HG03066 (cell line): ENCODE results near the gene ARID3A.

ENCODE experiments used
- ATAC-seq: cut with Tn5 transposase; IDR thresholded peaks from one replicate; pipeline ENCODE4 v1.9.1; 2021; ENCODE audit warnings: low read depth; ENCODE audit not compliant: unreplicated experiment

The ARID3A gene

GRCh38 chr19:980133-980998 is 54.5 kb downstream of the ARID3A start:
- ATAC-seq, result no peak

GRCh38 chr19:982567-983170 is 56.8 kb downstream of the ARID3A start:
- no peak for ATAC-seq

- no peak for ATAC-seq
Measured at GRCh38 chr19:984165-984967, 58.5 kb downstream of the ARID3A start, which contains the start of gene WDR18. TSS of gene WDR18 (plus strand) at chr19:984345. CDS start at chr19:984354, 9 bp downstream.

- no peak for ATAC-seq
Measured at GRCh38 chr19:986083-986482, 60.2 kb downstream of the ARID3A start.

- ATAC-seq, result no peak
Measured at GRCh38 chr19:988081-988480, 62.2 kb downstream of the ARID3A start.

GRCh38 chr19:988510-988909 is 62.7 kb downstream of the ARID3A start:
- no peak for ATAC-seq

- no peak for ATAC-seq
Measured at GRCh38 chr19:989381-990081, 63.7 kb downstream of the ARID3A start.

GRCh38 chr19:990119-990571 is 64.3 kb downstream of the ARID3A start:
- ATAC-seq, result no peak

GRCh38 chr19:990746-991145 is 64.9 kb downstream of the ARID3A start:
- no peak for ATAC-seq

GRCh38 chr19:991174-991931 is 65.5 kb downstream of the ARID3A start:
- no peak for ATAC-seq

- no peak for ATAC-seq
Measured at GRCh38 chr19:991932-992669, 66.3 kb downstream of the ARID3A start.

- ATAC-seq, result no peak
Measured at GRCh38 chr19:992670-993055, 66.8 kb downstream of the ARID3A start.

GRCh38 chr19:993361-993830 is 67.6 kb downstream of the ARID3A start:
- ATAC-seq, result no peak

- ATAC-seq, result no peak
Measured at GRCh38 chr19:993831-994393, 68.1 kb downstream of the ARID3A start.

GRCh38 chr19:994516-994915 is 68.7 kb downstream of the ARID3A start:
- no peak for ATAC-seq

GRCh38 chr19:995051-995827 is 69.4 kb downstream of the ARID3A start:
- ATAC-seq, result no peak

- ATAC-seq, result no peak
Measured at GRCh38 chr19:996051-996838, 70.4 kb downstream of the ARID3A start.
